GM18951 (cell line): ENCODE results near the gene PEF1.

Experiments
- POLR2A ChIP-seq: IDR thresholded peaks from 4 replicates; pipeline ENCODE4 v1.6.1; 2011; ENCODE audit warnings: mild to moderate bottlenecking; ENCODE audit not compliant: insufficient read length, insufficient read depth; ENCODE audit errors: extremely low read depth
- in situ Hi-C: fragments of 300-500 bp; cut with MboI; formaldehyde crosslinking; loops from one replicate; pipeline ENCODE4 v1.12.0; 2022; ENCODE audit warnings: low sequenced_read_pairs, mixed read lengths, inconsistent platforms; ENCODE audit not compliant: unreplicated experiment

Gene PEF1

DNA sequence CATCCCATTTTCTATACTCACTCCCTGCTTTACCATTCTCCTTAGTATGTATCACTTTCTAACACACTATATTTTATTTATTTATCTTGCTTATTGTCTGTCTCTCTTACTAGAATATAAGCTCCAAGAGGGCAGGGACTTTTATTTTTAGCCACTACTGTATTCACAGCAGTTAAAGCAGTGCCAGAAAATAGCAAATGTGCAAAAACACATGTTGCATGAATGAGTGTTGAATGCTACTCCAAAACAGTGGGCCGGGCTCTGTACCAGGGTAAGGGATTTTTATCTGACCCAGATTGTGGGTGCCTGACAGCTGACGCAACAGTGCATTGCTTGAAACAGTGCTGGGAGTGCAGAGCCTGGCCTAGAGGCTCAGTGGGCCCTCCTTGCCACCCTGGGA is 34.4 kb upstream of the PEF1 start:
- in situ Hi-C loops = no loop called here
- no peak for TF ChIP-seq POLR2A

DNA sequence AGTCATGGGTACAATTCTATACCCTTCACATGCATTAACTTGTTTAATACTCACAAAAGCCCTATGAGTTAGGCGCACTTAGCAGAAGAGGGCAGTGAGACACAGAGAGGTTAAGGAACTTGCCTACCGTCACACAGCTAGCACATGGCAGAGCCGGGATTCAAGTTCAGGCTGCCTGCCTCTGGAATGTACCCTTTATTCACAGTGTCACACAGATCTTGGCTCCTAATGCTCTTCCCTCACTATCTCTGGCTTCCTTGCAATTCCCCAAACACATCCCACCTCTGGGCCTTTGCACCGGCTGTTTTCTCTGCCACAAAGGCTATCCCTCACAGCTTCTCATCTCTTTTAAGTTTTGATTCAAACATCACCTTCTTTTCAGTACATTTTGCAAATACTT is 34.0 kb upstream of the PEF1 start:
- in situ Hi-C loops = no loop called here

DNA sequence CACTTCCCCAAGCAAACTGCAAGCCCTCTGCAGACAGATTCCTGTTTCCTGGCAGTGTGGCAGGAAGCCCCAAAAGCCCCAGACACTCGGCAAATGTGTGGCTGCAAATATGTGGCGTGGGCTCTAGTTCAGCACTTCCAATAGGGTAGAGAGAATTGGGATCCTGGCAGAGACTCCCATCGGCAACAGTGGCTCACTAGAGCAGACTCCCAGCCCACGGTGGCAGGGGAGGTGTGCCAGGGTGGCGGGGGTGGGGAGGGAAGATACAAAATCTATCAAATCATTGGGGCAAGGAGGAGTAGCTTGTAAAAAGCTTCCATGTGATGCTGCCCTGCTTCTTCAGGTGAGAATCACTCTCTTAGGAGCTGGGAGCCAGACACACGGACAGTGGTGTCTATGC is 33.3 kb upstream of the PEF1 start:
- TF ChIP-seq POLR2A = no peak
- in situ Hi-C loops = no loop called here

More for the DNA sequence above, 34.0 kb upstream of the PEF1 start:
- no peak for TF ChIP-seq POLR2A

DNA sequence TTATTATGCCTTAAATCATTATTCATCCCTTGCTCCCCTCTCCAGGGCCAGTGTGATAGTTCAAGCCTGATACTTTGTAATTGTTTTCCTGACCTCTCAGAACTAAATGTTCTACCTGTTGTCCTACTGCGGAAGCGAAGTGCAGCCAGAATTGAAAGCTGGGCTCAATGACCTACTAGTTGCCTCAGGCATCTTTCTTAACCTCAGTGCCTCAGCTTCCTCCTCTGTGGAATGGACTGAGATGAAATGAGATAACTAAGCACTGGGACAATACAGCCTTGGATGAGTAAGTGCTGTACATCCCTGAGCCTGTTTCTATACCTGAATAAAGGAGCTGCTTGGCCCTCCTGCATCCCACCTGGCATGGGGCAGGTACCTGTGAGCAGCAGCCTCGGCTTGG is 32.7 kb upstream of the PEF1 start:
- in situ Hi-C loops = no loop called here
- no peak for TF ChIP-seq POLR2A

DNA sequence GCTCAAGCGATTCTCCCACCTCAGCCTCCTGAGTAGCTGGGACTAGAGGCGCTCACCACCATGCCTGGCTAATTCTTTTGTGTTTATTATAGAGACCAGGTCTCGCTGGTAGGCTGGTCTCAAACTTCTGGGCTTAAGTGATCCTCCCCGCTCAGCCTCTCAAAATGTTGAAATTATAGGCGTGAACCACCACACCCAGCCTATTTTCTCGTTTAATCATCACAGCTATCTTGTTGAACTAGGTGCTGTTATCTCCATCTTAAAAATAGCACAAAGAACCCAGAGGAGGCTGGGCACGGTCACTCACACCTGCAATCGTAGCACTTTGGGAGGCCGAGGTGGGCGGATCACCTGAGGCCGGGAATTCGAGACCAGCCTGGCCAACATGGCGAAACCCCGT is 31.1 kb upstream of the PEF1 start:
- in situ Hi-C loops = no loop called here
- no peak for TF ChIP-seq POLR2A

DNA sequence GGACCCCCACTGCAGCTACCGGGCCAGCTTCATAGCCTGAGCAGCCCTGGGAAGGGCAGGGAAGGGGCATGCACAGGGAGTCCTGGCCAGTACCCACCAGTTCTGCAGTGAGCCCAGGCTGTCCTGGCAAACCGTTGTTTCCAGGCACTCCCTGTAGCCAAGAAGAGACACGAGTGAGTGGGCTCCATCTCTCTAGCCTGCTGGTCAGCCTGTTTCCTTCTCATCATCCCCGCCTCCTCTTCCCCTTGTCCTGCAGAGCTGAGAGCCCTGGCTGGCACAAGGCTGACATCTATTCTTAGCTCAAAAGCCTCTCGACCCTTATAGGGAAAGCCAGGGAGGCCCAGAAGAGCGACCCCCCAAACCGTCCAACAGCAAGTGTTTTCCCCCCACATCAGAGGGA is 30.5 kb upstream of the PEF1 start:
- TF ChIP-seq POLR2A = no peak
- in situ Hi-C loops = no loop called here

DNA sequence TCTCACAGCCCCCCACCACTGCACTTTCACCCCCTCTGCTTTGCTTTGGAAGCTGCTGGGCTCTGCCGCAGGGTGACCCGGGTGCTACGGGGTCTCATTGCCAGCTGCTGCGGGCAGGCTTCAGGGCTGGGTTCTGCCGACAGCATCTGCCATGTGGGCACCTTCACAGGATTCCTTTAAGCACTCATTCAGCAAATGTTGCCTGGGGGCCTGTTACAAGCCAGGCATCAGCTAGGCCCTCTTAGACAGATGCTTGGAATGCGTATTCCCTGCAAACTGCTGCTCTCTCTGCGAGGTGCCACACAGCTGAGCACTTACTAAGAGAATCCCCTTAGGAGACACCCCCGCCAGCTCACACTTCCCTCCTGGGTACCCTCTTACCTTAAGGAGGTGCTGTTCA is 29.9 kb upstream of the PEF1 start:
- in situ Hi-C loops = no loop called here
- no peak for TF ChIP-seq POLR2A

DNA sequence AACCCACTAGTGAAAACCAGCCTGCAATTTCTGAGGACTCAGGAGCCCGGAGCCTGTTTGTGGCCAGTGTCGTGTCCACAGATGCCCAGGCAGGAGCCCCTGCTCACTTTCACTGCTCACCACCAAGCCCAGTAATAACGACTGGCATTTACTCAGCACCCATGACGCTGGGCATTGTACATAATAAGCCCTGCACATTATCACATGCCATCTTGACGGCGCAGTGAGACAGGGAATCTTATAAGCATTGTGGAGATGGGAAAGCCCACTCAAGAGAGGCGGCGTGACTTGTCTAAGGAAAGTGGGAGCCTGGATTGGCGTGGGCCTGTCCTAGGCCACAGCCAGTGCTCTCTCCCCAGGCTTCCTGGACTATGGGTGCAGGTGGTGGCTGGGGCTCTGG is 28.8 kb upstream of the PEF1 start:
- in situ Hi-C loops = no loop called here
- TF ChIP-seq POLR2A = no peak

DNA sequence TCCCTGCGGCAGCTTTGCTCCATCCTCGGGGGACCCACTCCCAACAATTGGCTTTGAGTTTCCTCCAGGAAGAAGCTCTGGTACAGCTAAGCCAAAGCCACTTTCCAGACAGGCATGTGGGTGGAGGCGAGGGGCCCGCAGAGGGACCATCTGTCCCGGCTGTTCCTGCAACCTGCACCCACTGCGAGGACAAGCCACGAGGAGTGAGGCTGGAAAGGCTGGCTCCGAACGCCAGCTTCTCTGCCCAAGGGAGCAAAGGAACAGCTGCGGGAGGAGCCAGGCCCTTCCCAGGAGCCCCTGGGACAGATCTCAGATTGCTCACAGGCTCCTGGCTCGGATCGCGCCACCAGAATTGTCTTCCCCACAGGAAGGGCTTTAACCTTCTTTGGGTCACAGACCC is 28.3 kb upstream of the PEF1 start:
- TF ChIP-seq POLR2A = no peak
- in situ Hi-C loops = no loop called here

DNA sequence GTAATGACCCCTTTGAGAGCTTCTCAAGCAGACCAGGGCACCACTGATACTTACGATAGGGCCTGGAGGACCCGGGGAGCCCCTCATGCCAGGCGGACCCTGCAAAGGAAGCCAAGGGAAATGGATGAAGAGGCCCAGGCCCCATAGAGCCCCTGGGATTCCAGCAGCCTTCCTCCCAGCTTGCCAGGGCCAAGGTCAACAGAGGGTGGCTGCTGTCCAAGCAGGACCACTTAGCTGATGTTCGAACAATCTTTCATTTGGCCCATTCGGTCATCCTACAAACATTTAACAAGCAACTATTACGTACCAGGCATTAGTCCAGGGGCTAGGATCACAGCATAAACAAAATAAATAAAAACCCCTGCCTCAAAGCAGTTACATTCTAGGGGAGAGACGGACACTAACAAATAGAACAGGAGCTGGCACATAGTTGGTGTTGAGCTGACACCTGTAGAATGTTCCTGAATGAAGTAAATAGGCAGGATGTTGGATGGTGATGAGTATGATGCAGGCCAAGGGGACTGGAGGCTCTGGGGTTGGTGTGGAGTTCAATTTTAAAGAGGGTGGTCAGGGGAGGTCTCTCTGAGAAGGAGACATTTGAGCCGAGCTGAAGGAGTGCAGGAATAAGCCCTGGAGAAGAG is 27.0 kb upstream of the PEF1 start:
- no peak for TF ChIP-seq POLR2A
- in situ Hi-C loops = no loop called here

DNA sequence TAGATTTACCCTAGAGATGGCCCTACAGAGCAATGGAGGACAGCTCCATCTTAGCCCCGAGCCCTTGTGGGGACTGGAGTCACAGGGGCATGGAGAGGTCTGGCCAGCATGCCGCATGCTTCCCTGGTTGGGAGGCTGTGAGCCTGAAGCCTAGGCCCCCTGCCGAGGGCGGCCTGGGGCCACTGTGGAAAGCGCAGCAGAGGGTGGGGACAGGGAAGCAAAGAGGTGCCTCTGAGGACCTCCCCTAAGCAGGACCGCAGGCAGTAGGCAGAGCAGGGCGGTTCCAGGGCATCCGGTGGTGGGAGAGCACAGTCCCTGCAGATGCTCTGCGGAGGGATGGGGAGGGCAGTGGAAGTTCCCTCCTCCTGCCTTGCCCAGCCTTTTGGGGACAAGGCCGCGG is 26.5 kb upstream of the PEF1 start:
- in situ Hi-C loops = no loop called here
- no peak for TF ChIP-seq POLR2A

DNA sequence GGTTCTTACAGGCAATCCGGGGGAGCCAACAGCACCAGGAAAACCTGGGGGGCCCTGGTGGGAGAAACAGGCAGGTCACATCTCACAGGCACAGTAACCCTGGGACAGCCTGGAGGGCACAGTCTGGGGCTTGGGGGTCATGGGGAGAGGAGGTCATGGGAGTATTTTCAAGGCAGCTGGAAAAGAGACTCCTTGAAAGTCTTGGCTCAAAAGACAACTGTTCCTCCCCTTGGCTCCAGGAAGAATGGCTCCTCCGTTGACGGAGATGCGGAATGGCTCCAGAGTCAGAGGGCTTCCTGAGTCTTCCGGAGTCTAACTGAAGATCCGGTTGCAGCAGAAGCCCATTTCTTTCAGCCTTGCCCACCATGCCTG is 25.9 kb upstream of the PEF1 start:
- in situ Hi-C loops = no loop called here
- no peak for TF ChIP-seq POLR2A

DNA sequence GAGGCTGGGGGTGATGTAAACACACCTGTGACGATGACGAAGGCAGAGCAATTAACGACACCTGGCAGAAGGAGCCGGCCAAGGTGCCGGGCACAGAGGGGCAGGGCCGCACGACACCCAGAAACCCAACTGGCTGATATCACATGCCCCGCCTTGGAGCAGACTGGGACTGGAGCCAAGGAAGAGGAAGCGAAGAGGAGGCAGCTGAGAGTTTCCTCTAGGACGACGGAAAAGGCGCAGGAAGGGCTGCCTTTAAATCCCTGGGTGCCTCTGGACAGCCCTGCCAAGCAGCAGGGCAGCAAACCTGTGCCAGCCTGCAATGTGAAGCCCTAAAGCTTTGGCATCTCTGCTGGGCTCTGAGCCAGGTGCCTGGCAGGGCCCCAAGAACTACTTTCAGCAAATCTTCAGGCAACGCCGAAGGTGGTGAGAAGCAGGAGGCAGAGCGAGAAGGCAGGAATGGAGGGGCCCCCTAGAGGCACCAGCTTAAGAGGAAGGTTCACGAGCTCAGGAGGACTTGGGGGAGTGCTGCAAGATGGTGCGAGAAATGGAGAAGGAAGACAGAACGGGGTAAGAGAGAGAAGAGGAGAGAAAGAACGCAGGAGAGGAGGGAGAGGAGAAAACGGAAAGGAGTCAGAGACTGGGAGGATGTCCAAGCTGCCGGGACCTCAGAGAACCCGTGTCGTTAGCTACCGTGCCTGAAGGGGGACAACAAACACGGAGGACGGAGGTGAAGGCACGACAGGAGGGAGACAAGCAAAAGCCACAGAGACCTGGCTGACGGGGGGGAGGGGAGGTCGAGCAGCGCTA is 25.3 kb upstream of the PEF1 start:
- no peak for TF ChIP-seq POLR2A
- in situ Hi-C loops = loop anchor here (5.0 kb wide), 1 partner anchor 117 kb away; no protein-coding TSS in a partner anchor

DNA sequence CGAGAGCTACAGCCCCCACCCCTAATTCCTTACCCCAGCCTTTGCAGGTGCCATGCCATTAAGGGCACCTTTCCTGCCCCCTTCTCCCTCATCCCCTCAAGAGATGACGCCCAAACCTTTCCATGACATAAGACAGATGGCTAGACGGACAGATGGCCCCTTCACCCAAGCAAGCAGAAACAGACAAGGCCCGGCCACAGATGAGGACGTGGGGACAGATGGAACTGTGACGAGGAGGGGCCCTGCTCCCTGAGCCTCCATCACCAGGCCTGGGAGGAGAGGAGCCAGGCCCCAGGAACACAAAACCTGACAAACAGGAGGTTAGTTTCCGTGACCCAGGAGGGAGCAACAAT is 24.7 kb upstream of the PEF1 start:
- TF ChIP-seq POLR2A = no peak
- in situ Hi-C loops = loop anchor here (5.0 kb wide), 1 partner anchor 118 kb away; no protein-coding TSS in a partner anchor

DNA sequence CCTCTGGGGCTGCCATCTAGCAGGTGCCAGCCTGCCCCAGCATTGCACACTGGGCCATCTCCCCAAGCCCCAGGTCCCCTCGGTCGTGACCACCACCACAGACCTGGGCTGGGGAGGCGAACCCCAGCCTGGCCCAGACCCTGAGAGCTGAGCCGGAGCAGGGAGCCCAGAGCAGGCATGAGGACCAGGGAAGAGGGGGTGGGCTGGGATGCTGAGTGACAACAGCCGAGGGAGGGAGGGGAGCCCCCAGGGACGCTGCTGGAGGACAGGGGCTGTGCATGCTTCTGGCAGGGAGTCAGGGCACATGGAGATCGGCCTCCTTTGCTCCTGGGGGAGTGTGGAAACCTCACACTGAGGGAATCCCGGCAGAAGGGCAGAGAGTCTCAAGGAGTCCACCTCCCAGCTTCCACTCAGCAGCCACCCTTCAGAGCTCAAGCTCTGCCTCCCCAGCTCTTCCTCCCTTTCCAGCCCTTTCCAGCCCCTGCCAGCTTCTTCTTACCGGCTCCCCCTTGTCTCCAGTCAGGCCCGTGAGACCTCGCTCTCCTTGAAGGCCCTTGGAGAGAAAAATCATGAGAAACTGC is 23.7 kb upstream of the PEF1 start:
- in situ Hi-C loops = loop anchor here (5.0 kb wide), 1 partner anchor 119 kb away; no protein-coding TSS in a partner anchor
- no peak for TF ChIP-seq POLR2A
